Osteoblast (primary cell): ENCODE results near the gene COBL. TPM values are rescaled to one million over a fixed set of nuclear protein-coding genes. Genes with fewer than 3 reads are reported as not detected.

Source experiments
- DNase-seq: peaks from one replicate; pipeline ENCODE4 v3.0.0; 2011; ENCODE audit warnings: low spot score, mixed read lengths; ENCODE audit not compliant: insufficient read length; ENCODE audit errors: missing footprints
- H2AFZ ChIP-seq: 2 replicates; pipeline ENCODE4 v1.6.0; 2011; ENCODE audit warnings: mild to moderate bottlenecking, low read length
- H3K27ac ChIP-seq: 2 replicates; pipeline ENCODE4 v1.5.1; 2011; ENCODE audit warnings: mild to moderate bottlenecking, low read depth, low read length, moderate library complexity
- H3K27me3 ChIP-seq: 2 replicates; pipeline ENCODE4 v1.6.0; 2012; ENCODE audit warnings: mild to moderate bottlenecking, control low read depth, inconsistent platforms, low read length, moderate library complexity; ENCODE audit not compliant: insufficient read depth
- H3K36me3 ChIP-seq: 2 replicates; pipeline ENCODE4 v1.5.1; 2011; ENCODE audit warnings: mild to moderate bottlenecking, low read length, control low read depth, moderate library complexity; ENCODE audit not compliant: insufficient read depth
- H3K4me1 ChIP-seq: 2 replicates; pipeline ENCODE4 v1.5.1; 2011; ENCODE audit warnings: mild to moderate bottlenecking, low read length, control low read depth, moderate library complexity; ENCODE audit not compliant: insufficient read depth
- H3K4me2 ChIP-seq: 2 replicates; pipeline ENCODE4 v1.6.0; 2011; ENCODE audit warnings: mild to moderate bottlenecking, low read length; ENCODE audit not compliant: insufficient read depth
- H3K4me3 ChIP-seq: fragments of 200-600 bp; sonication (generic); 3 replicates; pipeline ENCODE4 v1.5.1; 2012; ENCODE audit warnings: mild to moderate bottlenecking, low read length, inconsistent platforms; ENCODE audit not compliant: insufficient read depth
- H3K79me2 ChIP-seq: 2 replicates; pipeline ENCODE4 v1.6.0; 2012; ENCODE audit warnings: mild to moderate bottlenecking, low read length, control low read depth, inconsistent platforms; ENCODE audit not compliant: insufficient read depth
- H3K9me3 ChIP-seq: 2 replicates; pipeline ENCODE4 v1.5.1; 2011; ENCODE audit warnings: low read depth, low read length, control low read depth
- H4K20me1 ChIP-seq: 2 replicates; pipeline ENCODE4 v1.6.0; 2012; ENCODE audit warnings: mild to moderate bottlenecking, low read length, control low read depth; ENCODE audit not compliant: insufficient read depth
- total RNA-seq: library from RNA; depleted of rRNA; stranded (reverse); fragments of >200 nt; gene quantifications from 2 replicates; pipeline ENCODE4 v1.2.3, GENCODE V29; 2012
- TF ChIP-seq, protein P1 (sequence below): IDR thresholded peaks from 2 replicates; pipeline ENCODE4 v1.5.1; 2011; ENCODE audit warnings: mild to moderate bottlenecking, low read depth, low read length, moderate library complexity; ENCODE audit errors: extremely low read depth

Gene COBL
- total RNA-seq, 1 donor, result under 0.01 TPM

DNA sequence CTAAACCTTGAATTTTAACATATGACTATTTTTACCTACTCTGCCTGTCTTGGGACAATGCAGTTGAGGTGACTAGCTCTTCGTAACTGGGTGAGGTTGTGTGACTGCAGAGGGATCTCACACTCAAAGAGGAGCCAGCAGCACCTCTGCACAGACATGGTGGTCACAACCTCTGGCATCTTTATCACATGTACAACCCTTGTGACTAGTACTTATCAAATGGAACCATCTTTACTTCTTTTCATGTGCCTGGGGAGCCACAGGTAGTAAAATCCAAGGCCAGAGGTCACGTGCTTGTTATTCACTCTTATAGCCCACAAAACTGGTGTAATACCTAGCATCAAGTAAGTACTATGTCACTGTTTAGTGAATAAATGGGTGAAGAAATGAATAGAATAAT is 244.3 kb downstream of the COBL start:
- Histone ChIP-seq H3K4me2 (no peak overlapping the region), H3K27me3 (no peaks in the 10 kb centered on the region), H3K79me2 (no peaks in the 10 kb centered on the region), H2AFZ (no peak overlapping the region), H3K4me3 (no peak overlapping the region), H3K9me3 (no peaks in the 10 kb centered on the region), H3K27ac (no peak overlapping the region), H4K20me1 (no peaks in the 10 kb centered on the region), H3K36me3 (no peaks in the 10 kb centered on the region), H3K4me1 (no peaks in the 10 kb centered on the region)
- no peak for DNase-seq
- TF ChIP-seq, protein P1, sequence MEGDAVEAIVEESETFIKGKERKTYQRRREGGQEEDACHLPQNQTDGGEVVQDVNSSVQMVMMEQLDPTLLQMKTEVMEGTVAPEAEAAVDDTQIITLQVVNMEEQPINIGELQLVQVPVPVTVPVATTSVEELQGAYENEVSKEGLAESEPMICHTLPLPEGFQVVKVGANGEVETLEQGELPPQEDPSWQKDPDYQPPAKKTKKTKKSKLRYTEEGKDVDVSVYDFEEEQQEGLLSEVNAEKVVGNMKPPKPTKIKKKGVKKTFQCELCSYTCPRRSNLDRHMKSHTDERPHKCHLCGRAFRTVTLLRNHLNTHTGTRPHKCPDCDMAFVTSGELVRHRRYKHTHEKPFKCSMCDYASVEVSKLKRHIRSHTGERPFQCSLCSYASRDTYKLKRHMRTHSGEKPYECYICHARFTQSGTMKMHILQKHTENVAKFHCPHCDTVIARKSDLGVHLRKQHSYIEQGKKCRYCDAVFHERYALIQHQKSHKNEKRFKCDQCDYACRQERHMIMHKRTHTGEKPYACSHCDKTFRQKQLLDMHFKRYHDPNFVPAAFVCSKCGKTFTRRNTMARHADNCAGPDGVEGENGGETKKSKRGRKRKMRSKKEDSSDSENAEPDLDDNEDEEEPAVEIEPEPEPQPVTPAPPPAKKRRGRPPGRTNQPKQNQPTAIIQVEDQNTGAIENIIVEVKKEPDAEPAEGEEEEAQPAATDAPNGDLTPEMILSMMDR, result no peak

DNA sequence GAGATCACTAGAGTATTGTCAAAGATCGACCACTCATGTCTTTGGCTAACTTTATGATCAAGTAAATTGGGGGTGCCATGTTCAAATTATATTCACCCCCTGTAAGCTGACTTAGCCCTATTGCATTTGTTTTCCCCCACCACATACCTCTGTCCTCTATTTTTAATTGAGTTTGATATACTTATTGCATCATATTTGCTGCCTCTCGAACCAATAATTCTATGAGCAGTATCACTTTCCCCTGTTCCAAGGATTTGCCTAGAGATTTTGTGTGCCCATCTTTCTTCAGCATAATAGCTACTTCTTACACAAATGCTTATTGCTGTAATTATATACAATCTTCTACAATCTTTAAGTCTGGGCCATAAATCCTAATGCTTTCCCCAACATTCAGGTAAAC is 245.2 kb downstream of the COBL start:
- H3K36me3 ChIP-seq, result no peaks in the 10 kb centered on the region
- no peaks in the 10 kb centered on the region for H4K20me1 ChIP-seq
- no peaks in the 10 kb centered on the region for H3K9me3 ChIP-seq
- H2AFZ ChIP-seq, result no peak overlapping the region
- no peaks in the 10 kb centered on the region for H3K27me3 ChIP-seq
- H3K27ac ChIP-seq, result no peak overlapping the region
- H3K4me3 ChIP-seq, result no peak overlapping the region
- H3K79me2 ChIP-seq, result no peaks in the 10 kb centered on the region
- H3K4me2 ChIP-seq, result no peak overlapping the region
- H3K4me1 ChIP-seq, result no peaks in the 10 kb centered on the region
- TF ChIP-seq, protein P1, result no peak
- no peak for DNase-seq

DNA sequence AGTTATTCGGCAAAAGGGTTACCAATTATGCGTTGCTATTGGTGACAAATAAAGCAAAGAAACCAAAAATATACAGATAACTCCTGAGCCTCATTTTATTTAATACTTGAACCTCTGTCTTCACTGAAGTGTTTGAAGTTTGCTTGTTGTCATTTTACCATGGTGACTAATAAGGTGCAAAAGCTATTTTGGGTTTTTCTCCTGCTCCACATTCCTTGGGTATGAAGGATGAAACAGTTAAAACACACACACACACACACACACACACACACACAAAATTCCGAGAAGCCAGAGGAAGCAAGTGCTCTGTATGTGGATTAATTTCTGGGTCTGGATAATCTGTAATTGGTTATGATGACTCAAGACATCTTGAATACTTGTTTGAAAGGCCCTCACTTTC is 246.5 kb downstream of the COBL start:
- Histone ChIP-seq H3K36me3 (no peaks in the 10 kb centered on the region), H3K9me3 (no peaks in the 10 kb centered on the region), H3K4me1 (no peaks in the 10 kb centered on the region), H3K4me2 (no peak overlapping the region), H3K4me3 (no peak overlapping the region), H2AFZ (no peak overlapping the region), H3K27ac (no peak overlapping the region), H4K20me1 (no peaks in the 10 kb centered on the region), H3K27me3 (no peaks in the 10 kb centered on the region), H3K79me2 (no peaks in the 10 kb centered on the region)
- TF ChIP-seq, protein P1, result no peak
- DNase-seq, result no peak

- H3K36me3 ChIP-seq, result no peaks in the 10 kb centered on the region
- H3K27me3 ChIP-seq, result no peaks in the 10 kb centered on the region
- H3K27ac ChIP-seq, result no peak overlapping the region
- no peaks in the 10 kb centered on the region for H4K20me1 ChIP-seq
- H3K4me2 ChIP-seq, result no peak overlapping the region
- no peak overlapping the region for H3K4me3 ChIP-seq
- H2AFZ ChIP-seq, result no peak overlapping the region
- TF ChIP-seq, protein P1, result no peak
- H3K4me1 ChIP-seq, result no peaks in the 10 kb centered on the region
- H3K9me3 ChIP-seq, result no peaks in the 10 kb centered on the region
- DNase-seq, result no peak
- no peaks in the 10 kb centered on the region for H3K79me2 ChIP-seq
These were observed 247.1 kb downstream of the COBL start for GRCh38 chr7:51069411-51070083.
